Endothelial cell of umbilical vein (primary cell): ENCODE data around the gene CCDC197. TPM values are rescaled to one million over a fixed set of nuclear protein-coding genes. Genes with fewer than 3 reads are reported as not detected.

ENCODE experiments used
- BruUV-seq: library from RNA; stranded (reverse); fragments of 400-500 nt; replicated peaks from 2 replicates; lab custom pipeline; 2021; lab: Mats Ljungman, UMichigan
- CTCF ChIA-PET: fragments of 300-600, 350-600 bp; sonication (Branson Sonifier 250); formaldehyde crosslinking; loops from one replicate; lab custom pipeline; 2021; ENCODE audit warnings: antibody characterized with exemption, inconsistent platforms; lab: Charles Lee
- POLR2A ChIA-PET: fragments of 300-600, 350-600 bp; sonication (Branson Sonifier 250); formaldehyde crosslinking; loops from one replicate; lab custom pipeline; 2021; ENCODE audit warnings: antibody characterized with exemption, inconsistent platforms; lab: Charles Lee
- DNase-seq: peaks from one replicate; pipeline ENCODE4 v3.0.0-alpha.2; 2011; ENCODE audit warnings: low read depth, low spot score
- FAIRE-seq: peaks from 2 replicates; lab custom pipeline; 2011; peaks lifted over from hg19 to GRCh38; lab: Jason Lieb, UNC
- H2AFZ ChIP-seq: 2 replicates; pipeline ENCODE4 v1.6.0; 2012; ENCODE audit warnings: low read depth, low read length, control low read depth, inconsistent platforms
- H3K27ac ChIP-seq: 2 replicates; pipeline ENCODE4 v1.5.1; 2011; ENCODE audit warnings: low read depth, mild to moderate bottlenecking, control low read depth, low read length, moderate library complexity; ENCODE audit not compliant: insufficient read depth
- H3K27me3 ChIP-seq, 2 experiments: 2 replicates each; pipeline versions ENCODE4 v1.6.0 to v1.6.1; 2011; ENCODE audit warnings: low read length in 2 of 2, mixed read lengths in 1 of 2; ENCODE audit not compliant: control insufficient read depth in 2 of 2, insufficient read depth in 2 of 2
- H3K36me3 ChIP-seq, 2 experiments: 2 replicates in 1 of 2; 3 replicates in 1 of 2; pipeline ENCODE4 v1.5.1; 2011; ENCODE audit warnings: low read length in 2 of 2, mild to moderate bottlenecking in 1 of 2, moderate library complexity in 1 of 2; ENCODE audit not compliant: control insufficient read depth in 2 of 2, insufficient read depth in 2 of 2; ENCODE audit errors: extremely low read depth in 1 of 2
- H3K4me1 ChIP-seq: 3 replicates; pipeline ENCODE4 v1.5.1; 2011; ENCODE audit warnings: mild to moderate bottlenecking, low read length; ENCODE audit not compliant: control insufficient read depth, insufficient read depth; ENCODE audit errors: extremely low read depth
- H3K4me2 ChIP-seq: 2 replicates; pipeline ENCODE4 v1.6.1; 2011; ENCODE audit warnings: low read length, control low read depth, mixed read lengths; ENCODE audit not compliant: insufficient read depth
- H3K4me3 ChIP-seq, 3 experiments: fragments of 200-600 bp in 1 of 3; sonication (generic), shearing (Covaris generic) in 1 of 3; replicated peaks in 1 of 3; 2 replicates each; pipeline ENCODE4 v1.5.1; 2011 to 2016; ENCODE audit warnings: control low read depth in 3 of 3, low read length in 3 of 3, mild to moderate bottlenecking in 2 of 3, inconsistent platforms in 1 of 3, low read depth in 1 of 3, moderate library complexity in 1 of 3; ENCODE audit not compliant: insufficient read depth in 1 of 3
- H3K79me2 ChIP-seq: 2 replicates; pipeline ENCODE4 v1.6.0; 2012; ENCODE audit warnings: low read length, inconsistent platforms; ENCODE audit not compliant: control insufficient read depth, insufficient read depth
- H3K9ac ChIP-seq: replicated peaks from 2 replicates; pipeline ENCODE3; 2011; ENCODE audit warnings: low read length, control low read depth; ENCODE audit not compliant: insufficient read depth; ENCODE audit errors: extremely low read depth
- H3K9me1 ChIP-seq: replicated peaks from 3 replicates; pipeline ENCODE4 v1.6.0; 2011; ENCODE audit warnings: mild to moderate bottlenecking, low read length; ENCODE audit not compliant: control insufficient read depth, insufficient read depth; ENCODE audit errors: extremely low read depth
- H3K9me3 ChIP-seq: replicated peaks from 2 replicates; pipeline ENCODE4 v1.5.1; 2012; ENCODE audit warnings: low read length, inconsistent platforms; ENCODE audit not compliant: control insufficient read depth, insufficient read depth
- H4K20me1 ChIP-seq: replicated peaks from 2 replicates; pipeline ENCODE3; 2011; ENCODE audit warnings: mild to moderate bottlenecking, low read length; ENCODE audit not compliant: control insufficient read depth, insufficient read depth; ENCODE audit errors: extremely low read depth
- CTCF ChIP-seq, 2 donors: IDR thresholded peaks; 1 replicate in 1 of 2; 2 replicates in 1 of 2; pipeline ENCODE4 v1.5.1; 2011; ENCODE audit warnings: low read length in 2 of 2, mild to moderate bottlenecking in 2 of 2, moderate library complexity in 2 of 2, control low read depth in 1 of 2, inconsistent platforms in 1 of 2, low read depth in 1 of 2; ENCODE audit not compliant: insufficient read depth in 1 of 2; ENCODE audit errors: extremely low read depth in 1 of 2
- EZH2 ChIP-seq: IDR thresholded peaks from 2 replicates; pipeline ENCODE4 v1.6.1; 2012; ENCODE audit warnings: borderline replicate concordance, low read depth, mild to moderate bottlenecking, moderate library complexity, low read length, inconsistent platforms; ENCODE audit not compliant: severe bottlenecking
- FOS ChIP-seq: IDR thresholded peaks from 2 replicates; pipeline ENCODE4 v1.6.1; 2011; ENCODE audit warnings: mild to moderate bottlenecking, low read length, moderate library complexity, borderline replicate concordance; ENCODE audit not compliant: insufficient read depth
- GATA2 ChIP-seq: IDR thresholded peaks from 2 replicates; pipeline ENCODE4 v1.7.0; 2011; ENCODE audit warnings: low read depth, mild to moderate bottlenecking, moderate library complexity, mixed read lengths, low read length; ENCODE audit not compliant: insufficient read length, insufficient read depth
- JUN ChIP-seq: IDR thresholded peaks from 2 replicates; pipeline ENCODE4 v1.6.1; 2011; ENCODE audit warnings: borderline replicate concordance, low read depth; ENCODE audit not compliant: insufficient read length, insufficient read depth
- MAX ChIP-seq: IDR thresholded peaks from 2 replicates; pipeline ENCODE4 v1.6.1; 2011; ENCODE audit not compliant: insufficient read depth, insufficient read length
- MYC ChIP-seq: IDR thresholded peaks from one replicate; pipeline ENCODE4 v1.6.1; 2011; ENCODE audit warnings: mild to moderate bottlenecking, low read depth, low read length
- POLR2A ChIP-seq: IDR thresholded peaks from 2 replicates; pipeline ENCODE4 v1.6.1; 2012; ENCODE audit warnings: low read depth, mild to moderate bottlenecking, control low read depth, low read length
- POLR2AphosphoS5 ChIP-seq: IDR thresholded peaks from 2 replicates; pipeline ENCODE4 v1.6.1; 2012; ENCODE audit warnings: low read depth, mild to moderate bottlenecking, control low read depth, low read length, moderate library complexity; ENCODE audit not compliant: insufficient read depth
- dilution Hi-C: fragments of 300-500 bp; cut with MboI; formaldehyde crosslinking; loops from one replicate; pipeline ENCODE4 v1.15.0; 2019; ENCODE audit warnings: low sequenced_read_pairs; ENCODE audit not compliant: extremely low pct_ligation_motif_present
- intact Hi-C: fragments of 100-400 bp; cut with micrococcal nuclease; formaldehyde crosslinking; loops from one replicate; pipeline ENCODE4 v1.10.0; 2022
- polyA plus RNA-seq, 4 experiments: library from polyadenylated mRNA; depleted of rRNA in 3 of 4; stranded (reverse) in 3 of 4; unstranded in 1 of 4; fragments of >200 nt; gene quantifications; 2 replicates each; pipeline versions ENCODE4 v1.2.1 to v1.2.3, GENCODE V29; 2011 to 2012; ENCODE audit warnings: missing spikeins in 1 of 4
- total RNA-seq: library from RNA; stranded (reverse); gene quantifications from 2 replicates; pipeline ENCODE4 v1.2.3, GENCODE V29; 2021

Gene CCDC197
- total and polyA plus RNA-seq, 2 donors (not counting 3 experiments of a cell fraction or from before 2014, with no cell fraction given): not detected

GRCh38 chr14:94049625-94050023 lies 52.5 kb downstream of the CCDC197 start:
- dilution Hi-C loops: no loop called here
- no peak overlapping the region for H2AFZ ChIP-seq
- H3K36me3 ChIP-seq: peaks cover 13 to 28% of the 10 kb centered on the region in 2 experiments
- BruUV-seq: no TSS peak
- H3K79me2 ChIP-seq: no peaks in the 10 kb centered on the region
- H3K27ac ChIP-seq: no peak overlapping the region
- no peak overlapping the region for H3K4me2 ChIP-seq
- DNase-seq: no peak
- no peaks in the 10 kb centered on the region for H4K20me1 ChIP-seq
- no peaks in the 10 kb centered on the region for H3K9me1 ChIP-seq
- no peak for FAIRE-seq
- H3K9me3 ChIP-seq: no peaks in the 10 kb centered on the region
- CTCF ChIA-PET: interaction anchor here (1.5 to 7.6 kb wide), 5 partner anchors 12 to 87 kb away, joined by 3 to 133 read pairs (median 22); no protein-coding TSS in a partner anchor
- intact Hi-C loops: no loop called here
- TF ChIP-seq POLR2A (no peak), EZH2 (no peak), JUN (no peak), POLR2AphosphoS5 (no peak), FOS (no peak), MYC (no peak), CTCF (IDR thresholded peaks at IDR 0.05; ENCODE audit: extremely low read depth in 1 of 2, insufficient read depth in 1 of 2, low read depth in 1 of 2, low read length in 2 of 2) (no peak), MAX (no peak), GATA2 (no peak)
- POLR2A ChIA-PET: no interaction called here
- H3K27me3 ChIP-seq: no peaks in the 10 kb centered on the region
- no peak overlapping the region for H3K4me3 ChIP-seq
- H3K9ac ChIP-seq: no peak overlapping the region
- peaks cover 3% of the 10 kb centered on the region for H3K4me1 ChIP-seq
